ENCODE results near the gene ACSS1.

The ACSS1 gene

GRCh38 chr20:24981790-24982189 is 76.1 kb downstream of the ACSS1 start:
- Histone ChIP-seq H4K20me1 (ENCODE audit: control insufficient read depth, insufficient read depth, low read depth, low read length) (peaks cover 2% of the 10 kb centered on the region; the same call in 1 of the 2 replicates), H3K9me3 (ENCODE audit: control insufficient read depth, insufficient read depth, low read length) (peaks cover 3% of the 10 kb centered on the region; the same call in 1 of the 2 replicates), H3K27ac (ENCODE audit: low read depth, low read length) (no peak overlapping the region), H3K79me2 (ENCODE audit: control insufficient read depth, low read length) (peaks cover 41% of the 10 kb centered on the region), H3K4me2 (ENCODE audit: low read length) (no peak overlapping the region), H3K9me2 (replicated peaks; ENCODE audit: control insufficient read depth, low read length) (no peaks in the 10 kb centered on the region), H3K4me1 (ENCODE audit: control insufficient read depth, low read length) (no peaks in the 10 kb centered on the region), H3K36me3 (ENCODE audit: control insufficient read depth, low read length) (peaks cover 68% of the 10 kb centered on the region), H3K27me3 (ENCODE audit: control insufficient read depth, low read length) (no peaks in the 10 kb centered on the region), H3K4me3 (ENCODE audit: low read length) (no peak overlapping the region), H3F3A (ENCODE audit: control insufficient read depth, insufficient read depth) (no peaks in the 10 kb centered on the region)
- no peak for TF ChIP-seq EZH2phosphoT487 (IDR thresholded peaks at IDR 0.05; ENCODE audit: borderline replicate concordance, low read length)
- TF ChIP-seq, protein P1, sequence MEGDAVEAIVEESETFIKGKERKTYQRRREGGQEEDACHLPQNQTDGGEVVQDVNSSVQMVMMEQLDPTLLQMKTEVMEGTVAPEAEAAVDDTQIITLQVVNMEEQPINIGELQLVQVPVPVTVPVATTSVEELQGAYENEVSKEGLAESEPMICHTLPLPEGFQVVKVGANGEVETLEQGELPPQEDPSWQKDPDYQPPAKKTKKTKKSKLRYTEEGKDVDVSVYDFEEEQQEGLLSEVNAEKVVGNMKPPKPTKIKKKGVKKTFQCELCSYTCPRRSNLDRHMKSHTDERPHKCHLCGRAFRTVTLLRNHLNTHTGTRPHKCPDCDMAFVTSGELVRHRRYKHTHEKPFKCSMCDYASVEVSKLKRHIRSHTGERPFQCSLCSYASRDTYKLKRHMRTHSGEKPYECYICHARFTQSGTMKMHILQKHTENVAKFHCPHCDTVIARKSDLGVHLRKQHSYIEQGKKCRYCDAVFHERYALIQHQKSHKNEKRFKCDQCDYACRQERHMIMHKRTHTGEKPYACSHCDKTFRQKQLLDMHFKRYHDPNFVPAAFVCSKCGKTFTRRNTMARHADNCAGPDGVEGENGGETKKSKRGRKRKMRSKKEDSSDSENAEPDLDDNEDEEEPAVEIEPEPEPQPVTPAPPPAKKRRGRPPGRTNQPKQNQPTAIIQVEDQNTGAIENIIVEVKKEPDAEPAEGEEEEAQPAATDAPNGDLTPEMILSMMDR (IDR thresholded peaks at IDR 0.05; ENCODE audit: low read depth, low read length, poor library complexity, severe bottlenecking) = no peak

DNA sequence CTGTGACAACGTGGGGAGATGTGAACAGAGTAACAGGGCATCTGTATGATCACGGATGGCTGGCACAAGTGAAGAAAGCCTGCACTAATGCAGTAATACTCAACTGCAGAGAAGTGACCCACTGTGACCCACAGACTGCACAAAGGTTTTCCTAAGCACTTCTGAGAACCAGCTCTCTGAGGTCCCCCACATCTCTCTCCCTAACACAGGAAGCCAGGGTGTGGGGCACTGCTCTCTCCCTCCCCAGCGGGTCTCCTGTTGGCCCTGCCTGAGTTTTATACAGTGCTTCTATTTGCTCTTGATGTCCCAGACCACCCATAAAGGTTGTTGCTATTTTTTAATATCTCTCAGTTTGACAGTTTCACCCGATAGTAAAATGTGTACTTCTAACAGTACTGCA is 76.7 kb downstream of the ACSS1 start:
- Histone ChIP-seq H4K20me1 (ENCODE audit: control insufficient read depth, insufficient read depth, low read depth, low read length) (peaks cover 2% of the 10 kb centered on the region; the same call in 1 of the 2 replicates), H3K36me3 (ENCODE audit: control insufficient read depth, low read length) (peaks cover 74% of the 10 kb centered on the region), H3K4me1 (ENCODE audit: control insufficient read depth, low read length) (no peaks in the 10 kb centered on the region), H3K79me2 (ENCODE audit: control insufficient read depth, low read length) (peaks cover 36% of the 10 kb centered on the region), H3K4me3 (ENCODE audit: low read length) (no peak overlapping the region), H3F3A (ENCODE audit: control insufficient read depth, insufficient read depth) (no peaks in the 10 kb centered on the region), H3K27me3 (ENCODE audit: control insufficient read depth, low read length) (no peaks in the 10 kb centered on the region), H3K9me2 (replicated peaks; ENCODE audit: control insufficient read depth, low read length) (no peaks in the 10 kb centered on the region), H3K27ac (ENCODE audit: low read depth, low read length) (no peak overlapping the region), H3K4me2 (ENCODE audit: low read length) (no peak overlapping the region), H3K9me3 (ENCODE audit: control insufficient read depth, insufficient read depth, low read length) (peaks cover 4% of the 10 kb centered on the region; the same call in 1 of the 2 replicates)
- no peak for TF ChIP-seq EZH2phosphoT487 (IDR thresholded peaks at IDR 0.05; ENCODE audit: borderline replicate concordance, low read length)
- TF ChIP-seq, protein P1 (IDR thresholded peaks at IDR 0.05; ENCODE audit: low read depth, low read length, poor library complexity, severe bottlenecking) = no peak

DNA sequence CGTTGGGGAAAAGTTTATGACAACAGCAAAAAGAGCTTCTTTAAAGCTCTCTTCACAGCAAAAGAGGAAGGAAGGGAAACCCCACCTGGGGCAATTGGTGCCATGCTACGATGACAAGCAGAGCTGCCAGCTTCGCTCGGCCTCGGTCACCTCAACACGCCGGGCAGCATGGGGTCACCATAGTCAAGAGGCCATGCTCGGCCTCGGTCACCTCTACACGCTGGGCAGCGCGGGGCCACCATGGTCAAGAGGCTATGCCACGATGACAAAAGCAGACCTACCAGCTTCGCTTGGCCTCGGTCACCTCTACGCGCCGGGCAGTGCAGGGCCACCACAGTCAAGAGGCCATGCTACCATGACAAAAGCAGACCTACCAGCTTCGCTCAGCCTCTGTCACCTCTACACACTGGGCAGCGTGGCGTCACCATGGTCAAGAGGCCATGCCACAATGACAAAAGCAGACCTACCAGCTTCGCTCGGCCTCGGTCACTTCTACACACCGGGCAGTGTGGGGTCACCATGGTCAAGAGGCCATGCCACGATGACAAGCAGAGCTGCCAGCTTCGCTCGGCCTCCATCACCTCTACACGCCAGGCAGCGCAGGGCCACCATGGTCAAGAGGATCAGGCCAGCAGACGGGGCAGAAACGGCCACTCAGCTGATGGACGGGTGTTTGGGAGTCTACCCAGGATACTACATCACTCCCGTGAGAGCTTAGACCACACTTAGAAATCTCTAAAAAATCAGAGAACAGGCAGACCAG is 77.5 kb downstream of the ACSS1 start:
- H3K79me2 ChIP-seq (ENCODE audit: control insufficient read depth, low read length) = peaks cover 28% of the 10 kb centered on the region
- H4K20me1 ChIP-seq (ENCODE audit: control insufficient read depth, insufficient read depth, low read depth, low read length) = peaks cover 2% of the 10 kb centered on the region; the same call in 1 of the 2 replicates
- peaks cover 76% of the 10 kb centered on the region for H3K36me3 ChIP-seq (ENCODE audit: control insufficient read depth, low read length)
- no peaks in the 10 kb centered on the region for H3K9me2 ChIP-seq (replicated peaks; ENCODE audit: control insufficient read depth, low read length)
- H3K27ac ChIP-seq (ENCODE audit: low read depth, low read length) = no peak overlapping the region
- H3F3A ChIP-seq (ENCODE audit: control insufficient read depth, insufficient read depth) = no peaks in the 10 kb centered on the region
- no peak overlapping the region for H3K4me2 ChIP-seq (ENCODE audit: low read length)
- H3K9me3 ChIP-seq (ENCODE audit: control insufficient read depth, insufficient read depth, low read length) = peaks cover 6% of the 10 kb centered on the region; the same call in 1 of the 2 replicates
- H3K27me3 ChIP-seq (ENCODE audit: control insufficient read depth, low read length) = no peaks in the 10 kb centered on the region
- H3K4me1 ChIP-seq (ENCODE audit: control insufficient read depth, low read length) = no peaks in the 10 kb centered on the region
- no peak for TF ChIP-seq EZH2phosphoT487 (IDR thresholded peaks at IDR 0.05; ENCODE audit: borderline replicate concordance, low read length)
- TF ChIP-seq, protein P1 (IDR thresholded peaks at IDR 0.05; ENCODE audit: low read depth, low read length, poor library complexity, severe bottlenecking) = no peak
- no peak overlapping the region for H3K4me3 ChIP-seq (ENCODE audit: low read length)

Data from DOHH2 (cell line).